Measurements from ENCODE around the gene DNAJC1.

Gene DNAJC1

GRCh38 chr10:21943633-21944265 lies 59.8 kb downstream of the DNAJC1 start:
- no peaks in the 10 kb centered on the region for H3K36me3 ChIP-seq
- TF ChIP-seq CTCF (IDR thresholded peaks at IDR 0.05; ENCODE audit: low read depth, low read length) = no peak
- no peak for DNase-seq
- H3K9me3 ChIP-seq = no peaks in the 10 kb centered on the region
- H3K27me3 ChIP-seq = no peaks in the 10 kb centered on the region
- H3K4me1 ChIP-seq = peaks cover 6% of the 10 kb centered on the region
- H3K4me3 ChIP-seq (ENCODE audit: low read depth, low read length) = no peak overlapping the region

GRCh38 chr10:21935439-21936023 lies 68.0 kb downstream of the DNAJC1 start:
- no peak overlapping the region for H3K4me3 ChIP-seq (ENCODE audit: low read depth, low read length)
- DNase-seq = no peak

GRCh38 chr10:21934307-21934706 lies 69.2 kb downstream of the DNAJC1 start:
- Histone ChIP-seq H3K4me1 (peaks cover 2% of the 10 kb centered on the region), H3K9me3 (no peaks in the 10 kb centered on the region), H3K27me3 (no peaks in the 10 kb centered on the region), H3K36me3 (no peaks in the 10 kb centered on the region), H3K4me3 (ENCODE audit: low read depth, low read length) (no peak overlapping the region)
- no peak for TF ChIP-seq CTCF (IDR thresholded peaks at IDR 0.05; ENCODE audit: low read depth, low read length)
- DNase-seq = no peak

More at GRCh38 chr10:21935439-21936023, 68.0 kb downstream of the DNAJC1 start:
- Histone ChIP-seq H3K9me3 (no peaks in the 10 kb centered on the region), H3K27me3 (no peaks in the 10 kb centered on the region), H3K36me3 (no peaks in the 10 kb centered on the region), H3K4me1 (no peaks in the 10 kb centered on the region)
- TF ChIP-seq CTCF (IDR thresholded peaks at IDR 0.05; ENCODE audit: low read depth, low read length) = no peak

- Histone ChIP-seq H3K27me3 (no peaks in the 10 kb centered on the region), H3K4me3 (ENCODE audit: low read depth, low read length) (no peak overlapping the region), H3K9me3 (no peaks in the 10 kb centered on the region), H3K36me3 (no peaks in the 10 kb centered on the region), H3K4me1 (peaks cover 6% of the 10 kb centered on the region)
- no peak for TF ChIP-seq CTCF (IDR thresholded peaks at IDR 0.05; ENCODE audit: low read depth, low read length)
- peak; percentile 25 for DNase-seq
Measured at GRCh38 chr10:21929070-21929469, 74.5 kb downstream of the DNAJC1 start.

GRCh38 chr10:21927631-21928353 lies 75.7 kb downstream of the DNAJC1 start:
- H3K4me3 ChIP-seq (ENCODE audit: low read depth, low read length) = no peak overlapping the region
- H3K36me3 ChIP-seq = no peaks in the 10 kb centered on the region
- DNase-seq = no peak
- no peaks in the 10 kb centered on the region for H3K27me3 ChIP-seq
- H3K4me1 ChIP-seq = peaks cover 6% of the 10 kb centered on the region
- TF ChIP-seq CTCF (IDR thresholded peaks at IDR 0.05; ENCODE audit: low read depth, low read length) = no peak
- no peaks in the 10 kb centered on the region for H3K9me3 ChIP-seq

GRCh38 chr10:21926949-21927348 lies 76.6 kb downstream of the DNAJC1 start:
- H3K4me3 ChIP-seq (ENCODE audit: low read depth, low read length) = no peak overlapping the region
- no peaks in the 10 kb centered on the region for H3K27me3 ChIP-seq
- H3K9me3 ChIP-seq = no peaks in the 10 kb centered on the region
- no peak for DNase-seq
- no peak for TF ChIP-seq CTCF (IDR thresholded peaks at IDR 0.05; ENCODE audit: low read depth, low read length)
- peaks cover 6% of the 10 kb centered on the region for H3K4me1 ChIP-seq
- no peaks in the 10 kb centered on the region for H3K36me3 ChIP-seq

Data from BE2C (cell line).